GM19239 (cell line): ENCODE results near the gene TPM4.
"Not testable (repeated sequence)": the region's sequence is repeated elsewhere in the genome, so short reads cannot be mapped to it uniquely, and the experiment has no call there.

ENCODE experiments used
- DNase-seq: peaks from one replicate; pipeline ENCODE4 v3.0.0; 2011; ENCODE audit warnings: low spot score; ENCODE audit not compliant: insufficient read length
- FAIRE-seq: peaks from 2 replicates; lab custom pipeline; 2011; peaks lifted over from hg19 to GRCh38; lab: Jason Lieb, UNC

Gene TPM4

DNA sequence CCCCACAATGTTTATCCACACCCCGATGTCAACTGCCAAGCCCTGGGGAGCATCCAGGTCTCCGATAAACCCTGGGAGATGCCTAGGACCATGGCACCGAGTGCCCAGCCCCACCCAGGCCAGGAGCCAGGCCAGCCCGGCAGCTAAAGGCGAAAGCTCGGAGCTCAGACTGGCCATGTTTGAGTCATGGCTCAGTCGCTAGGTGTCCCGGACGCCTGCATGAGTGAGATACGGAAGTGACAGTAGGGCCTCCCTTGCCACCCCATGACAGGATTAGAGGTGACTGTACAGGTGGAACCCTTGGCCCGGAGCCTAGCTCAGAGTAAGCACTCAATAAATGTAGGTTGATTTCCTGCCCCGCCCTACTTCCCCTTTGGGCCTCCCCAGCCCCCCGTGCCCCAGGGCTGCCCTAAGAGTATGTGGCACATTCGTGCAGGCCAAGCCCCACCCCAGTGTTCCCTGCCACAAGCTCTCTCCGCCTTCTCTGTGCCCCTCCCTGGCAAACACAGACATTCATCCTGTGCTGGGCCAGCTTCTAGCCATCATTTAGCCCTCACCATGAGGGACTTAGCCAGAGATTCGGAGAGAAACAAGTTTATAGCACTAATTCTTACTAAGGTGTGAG is 5.8 kb upstream of the TPM4 start:
- FAIRE-seq (peak; percentile 56), DNase-seq (peak; percentile 67)

DNA sequence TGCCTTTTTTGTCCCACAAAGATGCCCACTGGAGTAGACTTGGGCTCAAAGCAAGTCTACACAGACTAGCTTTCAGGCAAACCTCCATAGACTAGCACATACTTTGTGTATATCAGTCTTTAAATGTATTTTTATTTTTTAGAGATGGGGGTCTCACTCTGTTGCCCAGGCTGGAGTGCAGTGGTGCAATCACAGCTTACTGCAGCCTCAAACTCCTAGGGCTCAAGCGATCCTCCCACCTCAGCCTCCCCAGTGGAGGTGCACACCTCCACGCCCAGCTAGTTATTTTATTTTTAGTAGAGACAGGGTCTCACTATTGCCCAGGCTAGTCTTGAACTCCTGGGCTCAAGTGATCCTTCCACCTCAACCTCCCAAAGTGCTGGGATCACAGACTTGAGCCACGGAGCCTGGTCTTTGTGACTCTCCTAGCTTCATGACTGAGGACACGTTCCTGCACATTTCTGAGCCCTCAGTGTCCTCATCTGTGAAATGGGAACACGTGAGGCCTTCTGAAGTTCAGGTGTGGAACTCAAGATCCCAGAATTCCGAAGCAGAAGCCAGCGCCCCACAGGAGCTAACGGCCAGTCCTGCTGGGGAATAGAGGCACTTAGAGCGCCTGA is 5.1 kb upstream of the TPM4 start:
- no peak for DNase-seq
- FAIRE-seq: no peak

DNA sequence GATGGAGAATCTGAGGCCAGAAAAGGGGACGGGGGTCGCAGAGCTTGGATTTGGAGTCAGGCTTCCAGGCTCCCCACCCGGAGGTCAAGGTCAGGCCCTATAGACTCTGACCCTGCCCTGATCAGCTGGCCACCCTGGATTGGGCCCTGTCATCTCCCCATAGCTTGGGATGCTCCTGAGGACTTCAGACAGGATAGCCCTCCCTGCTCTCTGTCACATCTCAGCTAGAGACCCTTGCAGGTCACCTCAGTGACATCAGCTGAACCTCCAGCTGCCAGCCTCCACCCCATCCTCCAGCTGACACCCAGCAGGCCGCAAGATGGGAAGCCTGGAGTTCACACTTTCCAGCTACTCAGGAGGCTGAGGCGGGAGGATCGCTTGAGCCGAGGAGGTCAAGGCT is 2.8 kb upstream of the TPM4 start:
- FAIRE-seq (no peak), DNase-seq (no peak)

GRCh38 chr19:16073988-16074387 is 2.3 kb upstream of the TPM4 start:
- DNase-seq: no peak

GRCh38 chr19:16074488-16075365 is 1.6 kb upstream of the TPM4 start:
- DNase-seq (no peak), FAIRE-seq (no peak)

More at GRCh38 chr19:16073988-16074387, 2.3 kb upstream of the TPM4 start:
- FAIRE-seq: no peak

- no peak for DNase-seq
- no peak for FAIRE-seq
Observed at GRCh38 chr19:16075430-16076153, 703 bp upstream of the TPM4 start.

GRCh38 chr19:16076958-16077611 is 790 bp downstream of the TPM4 start:
- no peak for DNase-seq
- FAIRE-seq: no peak

GRCh38 chr19:16077984-16078758 is 1.9 kb downstream of the TPM4 start:
- DNase-seq (no peak), FAIRE-seq (peak; percentile 11)

GRCh38 chr19:16078759-16079707 is 2.7 kb downstream of the TPM4 start:
- peak; percentile 74 for DNase-seq
- FAIRE-seq: peak; percentile 95

DNA sequence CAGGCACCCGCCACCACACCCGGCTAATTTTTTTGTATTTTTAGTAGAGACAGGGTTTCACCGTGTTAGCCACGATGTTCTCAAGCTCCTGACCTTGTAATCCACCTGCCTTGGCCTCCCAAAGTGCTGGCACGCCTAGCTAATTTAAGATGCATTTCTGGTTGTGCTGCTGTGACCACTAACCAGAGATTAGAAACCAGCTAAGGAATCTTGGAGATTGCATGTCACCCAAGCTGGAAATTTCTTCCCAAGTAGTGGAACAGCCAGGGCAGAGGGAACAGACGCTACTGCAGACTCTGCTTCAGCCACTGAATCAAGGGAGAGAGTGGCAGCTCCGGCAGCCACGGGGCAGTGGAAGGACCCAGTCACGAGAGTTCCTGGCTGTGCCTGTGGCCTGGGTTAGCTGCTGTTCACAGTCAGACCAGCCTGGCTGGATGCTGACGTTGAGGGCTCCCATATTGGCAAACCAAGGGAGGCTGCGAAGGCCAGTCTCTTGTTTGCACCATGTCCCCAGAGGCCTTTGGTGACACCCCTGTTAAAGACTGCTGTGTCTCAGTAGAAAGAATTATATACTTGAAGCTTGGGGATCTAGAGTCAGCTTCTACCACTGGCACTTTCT is 7.9 kb downstream of the TPM4 start:
- DNase-seq (no peak), FAIRE-seq (no peak)

DNA sequence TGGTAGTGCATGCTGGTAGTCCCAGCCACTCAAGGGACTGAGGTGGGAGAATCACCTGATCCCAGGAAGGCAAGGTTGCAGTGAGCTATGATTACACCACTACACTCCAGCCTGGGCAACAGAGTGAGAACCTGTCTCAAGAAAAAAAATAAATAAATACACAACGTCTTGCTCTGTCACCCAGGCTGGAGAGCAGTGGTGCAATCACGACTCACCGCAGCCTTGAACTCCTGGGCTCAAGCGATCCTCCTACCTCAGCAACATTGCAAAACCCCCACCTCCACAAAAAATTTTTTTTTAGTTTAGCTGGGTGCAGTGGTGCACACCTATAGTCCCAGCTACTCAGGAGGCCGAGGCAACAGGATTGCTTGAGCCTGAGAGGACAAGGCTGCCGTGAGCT is 8.8 kb downstream of the TPM4 start:
- DNase-seq: no peak
- no peak for FAIRE-seq

DNA sequence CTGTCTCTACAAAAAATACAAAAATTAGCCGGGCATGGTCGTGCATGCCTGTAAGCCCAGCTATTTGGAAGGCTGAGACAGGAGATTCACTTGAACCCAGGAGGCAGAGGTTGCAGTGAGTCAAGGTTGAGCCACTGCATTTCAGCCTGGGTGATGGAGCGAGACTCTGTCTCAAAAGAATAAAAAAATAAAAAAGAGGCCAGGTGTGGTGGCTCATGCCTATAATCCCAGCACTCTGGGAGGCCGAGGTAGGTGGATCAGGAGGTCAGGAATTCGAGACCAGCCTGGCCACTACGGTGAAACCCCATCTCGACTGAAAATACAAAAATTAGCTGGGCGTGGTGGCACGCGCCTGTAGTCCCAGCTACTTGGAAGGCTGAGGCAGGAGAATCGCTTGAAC is 11.1 kb downstream of the TPM4 start:
- DNase-seq, FAIRE-seq: not testable (repeated sequence)

DNA sequence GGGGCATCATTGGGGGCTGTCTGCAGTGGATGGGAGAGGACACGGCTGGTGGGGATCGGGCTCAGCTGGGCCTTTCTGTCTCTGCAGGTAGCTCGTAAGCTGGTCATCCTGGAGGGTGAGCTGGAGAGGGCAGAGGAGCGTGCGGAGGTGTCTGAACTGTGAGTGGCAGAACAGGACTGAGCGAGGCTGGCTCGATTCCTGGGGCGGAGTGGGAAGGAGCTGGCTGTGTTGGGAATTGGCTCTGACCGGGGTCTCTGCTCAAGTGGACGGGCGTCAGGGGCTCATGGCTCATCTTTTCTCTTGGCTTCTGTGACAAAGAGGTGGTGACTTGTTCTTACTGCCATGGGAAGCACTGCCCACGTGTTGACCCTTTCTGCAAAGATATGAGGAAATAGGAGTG is 11.6 kb downstream of the TPM4 start:
- DNase-seq: no peak
- FAIRE-seq: no peak

GRCh38 chr19:16088351-16089009 is 12.2 kb downstream of the TPM4 start:
- no peak for DNase-seq
- FAIRE-seq: no peak

GRCh38 chr19:16089010-16089846 is 12.9 kb downstream of the TPM4 start:
- FAIRE-seq (no peak), DNase-seq (no peak)
